ENCODE measurements around the gene XPO4.

GRCh38 chr13:20921572-20921971, 19.0 kb upstream of the XPO4 start:
- TF ChIP-seq CTCF (IDR thresholded peaks at IDR 0.05) (no peak), POLR2A (IDR thresholded peaks at IDR 0.05) (no peak)
